DOHH2 (cell line): ENCODE results near the gene SYT6.

ENCODE experiments used
- EZH2phosphoT487 ChIP-seq: fragments of 200-600 bp; sonication (generic); IDR thresholded peaks from 2 replicates; pipeline ENCODE4 v1.6.1; 2017; ENCODE audit warnings: borderline replicate concordance, mild to moderate bottlenecking, antibody characterized with exemption, low read length, moderate library complexity, mixed read lengths
- TF ChIP-seq, protein P1 (sequence below): fragments of 200-600 bp; sonication (generic); IDR thresholded peaks from one replicate; pipeline ENCODE4 v1.5.1; 2014; ENCODE audit warnings: antibody characterized with exemption, mild to moderate bottlenecking, low read depth, low read length; ENCODE audit not compliant: poor library complexity, severe bottlenecking

DNA sequence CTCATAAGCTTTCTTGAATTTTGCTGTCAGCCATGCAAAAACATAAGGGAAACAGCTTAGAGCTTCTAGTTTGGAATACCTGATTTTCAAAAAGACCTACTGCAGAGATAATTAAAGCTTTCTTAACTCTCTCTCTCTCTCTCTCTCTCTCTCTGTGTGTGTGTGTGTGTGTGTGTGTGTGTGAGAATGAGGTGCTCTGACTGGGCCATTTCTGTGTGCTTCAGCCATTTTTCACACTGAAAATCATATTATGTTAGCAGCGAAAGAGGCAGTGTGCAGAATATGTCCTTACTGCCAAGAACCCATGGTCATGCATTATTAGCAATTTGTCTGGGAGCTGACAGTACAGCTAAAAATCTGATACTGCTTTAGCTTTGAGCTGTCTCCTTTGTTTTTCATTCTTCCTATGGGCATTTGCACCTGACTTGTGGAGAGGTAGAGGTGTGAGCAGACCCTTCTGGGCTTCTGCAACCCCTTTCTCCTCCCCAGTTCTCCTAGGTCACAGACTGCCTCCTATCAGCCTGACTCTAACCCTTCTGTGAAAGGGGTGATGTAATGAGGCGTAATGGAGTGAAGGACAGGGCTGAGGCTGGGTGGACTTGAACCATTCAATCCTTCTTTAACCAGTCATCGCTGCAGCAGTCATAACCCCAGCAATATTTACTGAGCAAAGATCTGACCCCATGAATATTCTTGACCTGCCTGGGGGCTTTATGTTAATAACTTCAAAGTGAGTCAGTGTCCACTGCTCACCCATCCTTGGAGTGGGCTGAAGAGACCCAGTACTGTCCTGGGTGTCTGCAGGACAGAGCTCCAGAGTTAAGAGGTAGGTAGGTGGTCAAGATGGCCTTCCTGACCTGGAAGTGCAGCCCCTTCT, 61.2 kb downstream of the SYT6 start:
- TF ChIP-seq, protein P1, sequence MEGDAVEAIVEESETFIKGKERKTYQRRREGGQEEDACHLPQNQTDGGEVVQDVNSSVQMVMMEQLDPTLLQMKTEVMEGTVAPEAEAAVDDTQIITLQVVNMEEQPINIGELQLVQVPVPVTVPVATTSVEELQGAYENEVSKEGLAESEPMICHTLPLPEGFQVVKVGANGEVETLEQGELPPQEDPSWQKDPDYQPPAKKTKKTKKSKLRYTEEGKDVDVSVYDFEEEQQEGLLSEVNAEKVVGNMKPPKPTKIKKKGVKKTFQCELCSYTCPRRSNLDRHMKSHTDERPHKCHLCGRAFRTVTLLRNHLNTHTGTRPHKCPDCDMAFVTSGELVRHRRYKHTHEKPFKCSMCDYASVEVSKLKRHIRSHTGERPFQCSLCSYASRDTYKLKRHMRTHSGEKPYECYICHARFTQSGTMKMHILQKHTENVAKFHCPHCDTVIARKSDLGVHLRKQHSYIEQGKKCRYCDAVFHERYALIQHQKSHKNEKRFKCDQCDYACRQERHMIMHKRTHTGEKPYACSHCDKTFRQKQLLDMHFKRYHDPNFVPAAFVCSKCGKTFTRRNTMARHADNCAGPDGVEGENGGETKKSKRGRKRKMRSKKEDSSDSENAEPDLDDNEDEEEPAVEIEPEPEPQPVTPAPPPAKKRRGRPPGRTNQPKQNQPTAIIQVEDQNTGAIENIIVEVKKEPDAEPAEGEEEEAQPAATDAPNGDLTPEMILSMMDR: no peak
- TF ChIP-seq EZH2phosphoT487: no peak
